GM19467 (cell line): ENCODE measurements around the gene STMP1.
"Not testable (repeated sequence)": the region's sequence is repeated elsewhere in the genome, so short reads cannot be mapped to it uniquely, and the experiment has no call there.

Source experiments
- ATAC-seq: cut with Tn5 transposase; IDR thresholded peaks from one replicate; pipeline ENCODE4 v1.9.1; 2021; ENCODE audit warnings: mild to moderate bottlenecking, moderate library complexity; ENCODE audit not compliant: unreplicated experiment

The STMP1 gene

GRCh38 chr7:135664046-135664589 is 1.8 kb downstream of the STMP1 start:
- ATAC-seq: no peak

- ATAC-seq: no peak
These were observed 2.7 kb downstream of the STMP1 start for GRCh38 chr7:135665042-135665441.

- no peak for ATAC-seq
These were observed 3.8 kb downstream of the STMP1 start for GRCh38 chr7:135666156-135666555.

GRCh38 chr7:135666846-135667245 is 4.5 kb downstream of the STMP1 start:
- no peak for ATAC-seq

- not testable (repeated sequence) for ATAC-seq
These were observed 5.3 kb downstream of the STMP1 start for GRCh38 chr7:135667626-135668025.

- not testable (repeated sequence) for ATAC-seq
These were observed 6.6 kb downstream of the STMP1 start for GRCh38 chr7:135668852-135669395.

GRCh38 chr7:135669774-135670173 is 7.5 kb downstream of the STMP1 start:
- no peak for ATAC-seq

GRCh38 chr7:135670179-135670578 is 7.9 kb downstream of the STMP1 start:
- no peak for ATAC-seq

GRCh38 chr7:135672560-135673359 is 10.4 kb downstream of the STMP1 start:
- peak; percentile 64 for ATAC-seq

GRCh38 chr7:135673360-135673706 is 11.0 kb downstream of the STMP1 start:
- ATAC-seq: no peak

- no peak for ATAC-seq
These were observed 16.6 kb downstream of the STMP1 start for GRCh38 chr7:135678612-135679575.

GRCh38 chr7:135681762-135682161 is 19.4 kb downstream of the STMP1 start:
- no peak for ATAC-seq

- no peak for ATAC-seq
These were observed 19.9 kb downstream of the STMP1 start for GRCh38 chr7:135682191-135682590.

GRCh38 chr7:135683609-135684008 is 21.3 kb downstream of the STMP1 start:
- no peak for ATAC-seq

- ATAC-seq: no peak
These were observed 21.8 kb downstream of the STMP1 start for GRCh38 chr7:135684136-135684535.

GRCh38 chr7:135684699-135685098 is 22.4 kb downstream of the STMP1 start:
- no peak for ATAC-seq

- ATAC-seq: no peak
These were observed 23.2 kb downstream of the STMP1 start for GRCh38 chr7:135685306-135686084.

- no peak for ATAC-seq
These were observed 25.2 kb downstream of the STMP1 start for GRCh38 chr7:135687466-135687865.

GRCh38 chr7:135690566-135690965 is 28.3 kb downstream of the STMP1 start:
- no peak for ATAC-seq

GRCh38 chr7:135692055-135692454 is 29.7 kb downstream of the STMP1 start:
- ATAC-seq: no peak
